GM23338 (cell line): ENCODE measurements around the gene POMC. TPM values are rescaled to one million over a fixed set of nuclear protein-coding genes. Genes with fewer than 3 reads are reported as not detected.

Experiments
- ATAC-seq: fragments of 200-7000 bp; cut with Tn5 transposase; 3 replicates; pipeline ENCODE4 v1.9.1; 2020
- DNase-seq: peaks from one replicate; pipeline ENCODE4 v3.0.0-alpha.2; 2015; ENCODE audit warnings: low spot score
- H2AFZ ChIP-seq: fragments of 200-600 bp; sonication (generic); 2 replicates; pipeline ENCODE4 v1.8.0; 2016; ENCODE audit warnings: antibody characterized with exemption, mild to moderate bottlenecking, moderate library complexity
- H3F3A ChIP-seq: fragments of 200-600 bp; sonication (generic); replicated peaks from 2 replicates; pipeline ENCODE4 v1.8.0; 2017; ENCODE audit warnings: antibody characterized with exemption, mixed run types, low read depth
- H3K27ac ChIP-seq: fragments of 200-600 bp; sonication (generic); 2 replicates; pipeline ENCODE4 v1.6.1; 2016; ENCODE audit warnings: low read depth
- H3K27me3 ChIP-seq: fragments of 200-600 bp; sonication (generic); 2 replicates; pipeline ENCODE4 v1.8.0; 2016; ENCODE audit warnings: mild to moderate bottlenecking, mixed run types, moderate library complexity; ENCODE audit not compliant: insufficient read depth
- H3K36me3 ChIP-seq: fragments of 200-600 bp; sonication (generic); 2 replicates; pipeline ENCODE4 v1.8.0; 2016; ENCODE audit warnings: mild to moderate bottlenecking; ENCODE audit not compliant: insufficient read depth
- H3K4me1 ChIP-seq: fragments of 200-600 bp; sonication (generic); 2 replicates; pipeline ENCODE4 v1.8.0; 2016; ENCODE audit warnings: mild to moderate bottlenecking, moderate library complexity; ENCODE audit not compliant: insufficient read depth
- H3K4me2 ChIP-seq: fragments of 200-600 bp; sonication (generic); 2 replicates; pipeline ENCODE4 v1.7.1; 2017; ENCODE audit warnings: mixed run types
- H3K4me3 ChIP-seq: fragments of 200-600 bp; sonication (generic); 2 replicates; pipeline ENCODE4 v1.6.1; 2016; ENCODE audit warnings: mixed run types
- H3K79me2 ChIP-seq: fragments of 200-600 bp; sonication (generic); replicated peaks from 2 replicates; pipeline ENCODE4 v1.8.0; 2017; ENCODE audit warnings: mild to moderate bottlenecking; ENCODE audit not compliant: insufficient read depth
- H3K9me2 ChIP-seq: fragments of 200-600 bp; sonication (generic); 2 replicates; pipeline ENCODE4 v1.8.0; 2017; ENCODE audit not compliant: insufficient read depth
- H4K20me1 ChIP-seq: fragments of 200-600 bp; sonication (generic); replicated peaks from 2 replicates; pipeline ENCODE4 v1.8.0; 2017; ENCODE audit warnings: mild to moderate bottlenecking; ENCODE audit not compliant: insufficient read depth
- H3K27ac Mint-ChIP-seq: 2 replicates; pipeline ENCODE4 v1.8.0; 2020; ENCODE audit warnings: inconsistent platforms, mild to moderate bottlenecking, moderate library complexity, mixed read lengths
- H3K27me3 Mint-ChIP-seq: 3 replicates; pipeline ENCODE4 v1.8.0; 2022; ENCODE audit warnings: low read depth, mild to moderate bottlenecking, moderate library complexity, mixed read lengths, inconsistent platforms; ENCODE audit not compliant: insufficient read depth, poor library complexity
- H3K36me3 Mint-ChIP-seq: 3 replicates; pipeline ENCODE4 v1.8.0; 2021; ENCODE audit warnings: low read depth, mild to moderate bottlenecking, inconsistent platforms, moderate library complexity, mixed read lengths
- H3K4me1 Mint-ChIP-seq: 3 replicates; pipeline ENCODE4 v1.8.0; 2020; ENCODE audit warnings: mild to moderate bottlenecking, inconsistent platforms, mixed read lengths
- H3K4me3 Mint-ChIP-seq: 3 replicates; pipeline ENCODE4 v1.8.0; 2021; ENCODE audit warnings: moderate library complexity, mild to moderate bottlenecking, inconsistent platforms, mixed read lengths
- H3K9me3 Mint-ChIP-seq: 3 replicates; pipeline ENCODE4 v1.8.0; 2020; ENCODE audit warnings: moderate library complexity, mild to moderate bottlenecking, inconsistent platforms, mixed read lengths
- CREB1 ChIP-seq: fragments of 250-450 bp; sonication (Bioruptor Pico); IDR thresholded peaks from 2 replicates; pipeline ENCODE4 v1.5.0; 2020; ENCODE audit warnings: low read depth, mild to moderate bottlenecking, moderate library complexity
- CTCF ChIP-seq, 2 experiments: fragments of 200-600 bp in 1 of 2; sonication (generic) in 1 of 2; conservative IDR thresholded peaks; 2 replicates each; pipeline versions ENCODE4 v1.5.1 to v1.6.1; 2016 to 2017; ENCODE audit warnings: antibody characterized with exemption in 2 of 2, low read depth in 2 of 2, mild to moderate bottlenecking in 2 of 2, moderate library complexity in 1 of 2
- ETS1 ChIP-seq: IDR thresholded peaks from 2 replicates; pipeline ENCODE4 v1.6.1; 2016; ENCODE audit warnings: antibody characterized with exemption
- EZH2 ChIP-seq: fragments of 200-600 bp; sonication (generic); IDR thresholded peaks from one replicate; pipeline ENCODE4 v1.8.0; 2017; ENCODE audit warnings: antibody characterized with exemption, mild to moderate bottlenecking, low read depth; ENCODE audit not compliant: unreplicated experiment
- EZH2phosphoT487 ChIP-seq: fragments of 200-600 bp; sonication (generic); IDR thresholded peaks from one replicate; pipeline ENCODE4 v1.8.1; 2018; ENCODE audit warnings: antibody characterized with exemption; ENCODE audit not compliant: unreplicated experiment
- JUNB ChIP-seq: IDR thresholded peaks from one replicate; pipeline ENCODE4 v1.6.1; 2016; ENCODE audit warnings: antibody characterized with exemption; ENCODE audit not compliant: unreplicated experiment
- NANOG ChIP-seq: IDR thresholded peaks from 2 replicates; pipeline ENCODE4 v1.6.1; 2016; ENCODE audit warnings: antibody characterized with exemption, borderline replicate concordance
- POLR2AphosphoS5 ChIP-seq: IDR thresholded peaks from 2 replicates; pipeline ENCODE4 v1.6.1; 2016; ENCODE audit warnings: antibody characterized with exemption, low read depth
- REST ChIP-seq: IDR thresholded peaks from one replicate; pipeline ENCODE4 v1.6.1; 2018; ENCODE audit warnings: antibody characterized with exemption; ENCODE audit not compliant: unreplicated experiment
- STAT1 ChIP-seq: IDR thresholded peaks from one replicate; pipeline ENCODE4 v1.6.1; 2016; ENCODE audit warnings: antibody characterized with exemption; ENCODE audit not compliant: unreplicated experiment
- ZNF114 ChIP-seq: fragments of 250-450 bp; sonication (Bioruptor Pico); IDR thresholded peaks from 2 replicates; pipeline ENCODE4 v1.5.0; 2020; ENCODE audit warnings: mild to moderate bottlenecking, moderate library complexity
- ZNF331 ChIP-seq: fragments of 250-450 bp; sonication (Bioruptor Pico); IDR thresholded peaks from 2 replicates; pipeline ENCODE4 v1.5.0; 2020; ENCODE audit warnings: low read depth, mild to moderate bottlenecking, moderate library complexity
- polyA plus RNA-seq: library from polyadenylated mRNA; unstranded; fragments of >200 nt; fragmentation: Nextera tagmentation; extraction: Ambion mirVana; gene quantifications from 2 replicates; pipeline ENCODE4 v1.2.1, GENCODE V29; 2016
- total RNA-seq: library from RNA; depleted of rRNA; stranded (reverse); fragments of >200 nt; shearing (Covaris generic); gene quantifications from 2 replicates; pipeline ENCODE4 v1.2.3, GENCODE V29; 2014

Gene POMC
- total and polyA plus RNA-seq, 2 experiments from 2014 or later: 8.5 to 12.3 TPM

- H3K4me2 ChIP-seq: no peak overlapping the region
- H2AFZ ChIP-seq: no peak overlapping the region
- Mint-ChIP-seq H3K36me3 (no peaks in the 10 kb centered on the region), H3K27ac (no peak overlapping the region), H3K4me1 (no peaks in the 10 kb centered on the region), H3K27me3 (peaks cover 3% of the 10 kb centered on the region), H3K4me3 (no peak overlapping the region), H3K9me3 (no peaks in the 10 kb centered on the region)
- no peak overlapping the region for H3K4me3 ChIP-seq
- TF ChIP-seq ZNF331 (CRISPR knock-in tag) (no peak), JUNB (no peak), REST (no peak), NANOG (no peak)
- ATAC-seq: no peak
- no peaks in the 10 kb centered on the region for H3K36me3 ChIP-seq
- no peaks in the 10 kb centered on the region for H3K9me2 ChIP-seq
- no peaks in the 10 kb centered on the region for H4K20me1 ChIP-seq
- no peak overlapping the region for H3K27ac ChIP-seq
- peaks cover 2% of the 10 kb centered on the region; the same call in 1 of the 2 replicates for H3K27me3 ChIP-seq
- no peak for DNase-seq
- no peaks in the 10 kb centered on the region for H3K4me1 ChIP-seq
- H3F3A ChIP-seq: no peaks in the 10 kb centered on the region
- H3K79me2 ChIP-seq: no peaks in the 10 kb centered on the region
Observed at GRCh38 chr2:25176138-25176537, 7.8 kb upstream of the POMC start.

GRCh38 chr2:25174192-25174861, 5.9 kb upstream of the POMC start:
- H3K27ac ChIP-seq: no peak overlapping the region
- no peaks in the 10 kb centered on the region; the same call in 2 of the 3 replicates for H3K9me3 Mint-ChIP-seq
- TF ChIP-seq ZNF331 (CRISPR knock-in tag) (no peak), REST (no peak), CREB1 (CRISPR knock-in tag) (no peak), EZH2 (no peak), JUNB (no peak), STAT1 (no peak), EZH2phosphoT487 (no peak), ETS1 (no peak), ZNF114 (no peak), CTCF (conservative IDR thresholded peaks at IDR 0.05; ENCODE audit: low read depth in 2 of 2) (no peak), POLR2AphosphoS5 (no peak), NANOG (no peak)

More at GRCh38 chr2:25174192-25174861, 5.9 kb upstream of the POMC start:
- H3K4me3 Mint-ChIP-seq: no peak overlapping the region
- no peaks in the 10 kb centered on the region for H4K20me1 ChIP-seq
- no peak overlapping the region for H3K4me3 ChIP-seq
- no peaks in the 10 kb centered on the region for H3K9me2 ChIP-seq
- no peak overlapping the region for H3K27ac Mint-ChIP-seq
- DNase-seq (no peak), ATAC-seq (no peak)
- peaks cover 17% of the 10 kb centered on the region for H3K27me3 ChIP-seq
- no peaks in the 10 kb centered on the region; the same call in 2 of the 3 replicates for H3K4me1 Mint-ChIP-seq
- no peaks in the 10 kb centered on the region for H3F3A ChIP-seq
- H2AFZ ChIP-seq: no peak overlapping the region
- H3K4me2 ChIP-seq: no peak overlapping the region
- no peaks in the 10 kb centered on the region for H3K4me1 ChIP-seq
- no peaks in the 10 kb centered on the region for H3K36me3 Mint-ChIP-seq
- H3K36me3 ChIP-seq: no peaks in the 10 kb centered on the region
- H3K79me2 ChIP-seq: no peaks in the 10 kb centered on the region
- peaks cover 21% of the 10 kb centered on the region for H3K27me3 Mint-ChIP-seq
